HUES6 (cell line): ENCODE data around the gene PLEKHG3.
A peak's percentile ranks its signal among the peaks of the same experiment; 100 is the strongest.

Source experiments
- H3K27ac ChIP-seq: 2 replicates; pipeline ENCODE4 v1.7.0; 2013; ENCODE audit warnings: low read depth, mild to moderate bottlenecking, low read length, inconsistent platforms
- H3K27me3 ChIP-seq: 2 replicates; pipeline ENCODE4 v1.6.1; 2013; ENCODE audit warnings: low read length; ENCODE audit not compliant: control insufficient read depth, insufficient read depth
- H3K36me3 ChIP-seq: 2 replicates; pipeline ENCODE4 v1.6.1; 2013; ENCODE audit warnings: low read length; ENCODE audit not compliant: control insufficient read depth, insufficient read depth
- H3K4me1 ChIP-seq: 2 replicates; pipeline ENCODE4 v1.6.1; 2013; ENCODE audit warnings: low read length; ENCODE audit not compliant: control insufficient read depth, insufficient read depth
- H3K4me3 ChIP-seq: 2 replicates; pipeline ENCODE4 v1.5.1; 2013; ENCODE audit warnings: low read depth, low read length
- H3K9ac ChIP-seq: one replicate; pipeline ENCODE4 v1.6.1; 2013; ENCODE audit warnings: mild to moderate bottlenecking, low read length
- H3K9me3 ChIP-seq: 2 replicates; pipeline ENCODE4 v1.6.1; 2013; ENCODE audit warnings: low read depth, low read length; ENCODE audit not compliant: control insufficient read depth, insufficient read depth

PLEKHG3 gene

GRCh38 chr14:64707661-64708060 is 3.4 kb downstream of the PLEKHG3 start:
- H3K27ac ChIP-seq = no peak overlapping the region
- 0 out of 2 replicates have a peak, but pooled peaks cover 7% of the 10 kb centered on the region for H3K27me3 ChIP-seq
- peaks cover 5% of the 10 kb centered on the region for H3K36me3 ChIP-seq
- H3K9ac ChIP-seq = peak overlapping the region; percentile 93
- H3K4me1 ChIP-seq = peaks cover 50% of the 10 kb centered on the region
- peaks cover 4% of the 10 kb centered on the region; the same call in 1 of the 2 replicates for H3K9me3 ChIP-seq
- peak overlapping the region; percentile 85 for H3K4me3 ChIP-seq

DNA sequence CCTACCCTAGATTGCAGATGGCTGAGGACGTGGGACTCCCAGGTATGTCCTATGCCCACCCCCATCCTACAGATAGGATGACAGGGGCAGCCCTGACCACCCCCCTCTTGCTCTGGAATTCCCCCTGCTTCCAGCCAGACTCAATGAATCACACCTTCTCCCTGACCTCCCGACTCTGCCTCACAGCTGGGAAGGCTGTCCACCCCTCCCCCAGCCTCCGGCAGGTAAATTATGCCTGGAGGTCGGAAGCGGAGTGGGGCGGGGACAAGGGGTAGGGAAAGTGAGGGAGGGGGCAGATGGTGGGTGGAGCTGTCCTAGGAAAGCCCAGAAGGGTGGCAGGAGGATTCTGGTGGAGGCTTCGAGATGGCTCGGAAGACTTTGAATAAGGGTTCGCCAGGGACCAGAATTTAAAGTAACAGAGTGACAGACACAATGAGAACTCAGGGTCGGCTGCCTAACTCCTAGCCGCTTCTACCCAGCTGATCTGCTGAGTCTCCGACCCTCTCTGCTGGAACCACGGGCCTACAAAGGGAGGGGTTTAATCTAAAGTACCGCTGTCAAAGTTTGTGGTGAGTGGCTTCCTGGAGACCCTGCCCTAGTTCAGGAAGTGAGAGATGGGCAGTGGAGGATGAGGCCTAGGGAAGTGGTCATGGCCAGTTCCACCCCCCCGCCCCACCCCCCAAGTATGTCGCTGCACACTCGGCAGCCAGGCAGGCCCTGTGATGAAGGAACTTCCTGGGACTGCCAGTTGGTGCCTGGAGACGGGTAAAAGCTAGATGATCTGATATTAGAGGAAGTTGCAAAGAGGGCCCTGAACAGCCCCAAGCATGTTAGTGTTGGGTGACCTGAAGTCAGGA is 4.2 kb downstream of the PLEKHG3 start:
- peaks cover 9% of the 10 kb centered on the region for H3K9me3 ChIP-seq
- H3K4me1 ChIP-seq = peaks cover 47% of the 10 kb centered on the region
- peaks cover 5% of the 10 kb centered on the region for H3K36me3 ChIP-seq
- 0 out of 2 replicates have a peak, but pooled peaks cover 7% of the 10 kb centered on the region for H3K27me3 ChIP-seq
- peak overlapping the region; percentile 46 for H3K9ac ChIP-seq
- H3K4me3 ChIP-seq = peak overlapping the region; percentile 85
- no peak overlapping the region for H3K27ac ChIP-seq

GRCh38 chr14:64709126-64709525 is 4.9 kb downstream of the PLEKHG3 start:
- Histone ChIP-seq H3K9me3 (peaks cover 10% of the 10 kb centered on the region), H3K27me3 (0 out of 2 replicates have a peak, but pooled peaks cover 8% of the 10 kb centered on the region), H3K27ac (no peak overlapping the region), H3K36me3 (peaks cover 5% of the 10 kb centered on the region), H3K4me1 (peaks cover 48% of the 10 kb centered on the region), H3K9ac (peak overlapping the region; percentile 22), H3K4me3 (peak overlapping the region; percentile 85)

DNA sequence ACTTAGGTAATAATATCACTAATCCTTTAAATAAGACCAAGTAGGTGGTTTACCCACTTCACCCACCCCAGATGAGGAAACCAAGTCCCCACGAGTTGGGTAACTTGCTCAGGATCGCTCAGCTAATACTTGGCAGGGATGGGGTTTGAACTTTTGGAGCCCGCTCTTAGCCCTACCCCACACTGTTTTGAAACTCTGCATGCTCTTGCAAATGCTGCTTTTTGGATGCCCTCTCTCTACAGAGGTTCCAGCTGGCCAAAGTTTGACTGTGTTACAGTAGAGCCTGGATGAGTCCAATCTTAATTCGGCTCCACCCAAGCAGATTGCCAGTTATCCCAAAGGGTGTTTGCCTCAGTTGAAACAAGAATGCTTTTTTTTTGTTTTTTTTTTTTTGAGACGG is 6.8 kb downstream of the PLEKHG3 start:
- H3K36me3 ChIP-seq = peaks cover 5% of the 10 kb centered on the region
- H3K9ac ChIP-seq = no peak overlapping the region
- peaks cover 10% of the 10 kb centered on the region; the same call in 1 of the 2 replicates for H3K27me3 ChIP-seq
- no peak overlapping the region for H3K27ac ChIP-seq
- peaks cover 10% of the 10 kb centered on the region for H3K9me3 ChIP-seq
- no peak overlapping the region for H3K4me3 ChIP-seq
- H3K4me1 ChIP-seq = peaks cover 60% of the 10 kb centered on the region

- Histone ChIP-seq H3K36me3 (peaks cover 5% of the 10 kb centered on the region), H3K9ac (no peak overlapping the region), H3K4me1 (peaks cover 61% of the 10 kb centered on the region), H3K27me3 (peaks cover 10% of the 10 kb centered on the region; the same call in 1 of the 2 replicates), H3K9me3 (peaks cover 10% of the 10 kb centered on the region), H3K27ac (no peak overlapping the region), H3K4me3 (no peak overlapping the region)
Measured at GRCh38 chr14:64713677-64714076, 9.5 kb downstream of the PLEKHG3 start.

DNA sequence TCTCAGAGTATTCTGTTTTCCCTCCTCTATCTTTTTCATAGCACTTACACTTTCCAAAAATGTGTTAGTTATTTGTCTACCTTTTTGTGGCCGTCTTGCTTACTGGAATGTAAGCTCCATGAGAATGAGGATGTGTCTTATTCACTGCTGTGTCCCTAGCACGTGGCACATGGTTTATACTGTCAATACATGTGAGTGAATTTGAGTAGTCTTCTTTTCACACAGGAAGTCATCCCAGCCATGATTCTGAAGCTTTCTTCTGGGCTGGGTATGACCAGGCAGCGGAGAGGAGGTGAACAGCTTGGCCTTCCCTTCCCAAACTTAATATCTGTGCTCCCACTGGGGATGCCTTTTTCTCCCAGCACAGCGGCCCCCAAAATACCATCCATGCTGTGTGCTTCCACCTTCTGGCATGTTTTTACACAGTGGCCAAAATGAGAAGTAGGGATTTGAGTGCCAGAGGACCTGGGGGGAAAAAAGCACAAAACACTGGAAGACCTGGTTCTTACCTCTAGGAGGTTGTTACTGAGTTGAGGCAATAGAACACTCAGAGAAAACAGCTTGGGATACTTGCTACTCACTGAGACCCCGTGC is 10.3 kb downstream of the PLEKHG3 start:
- Histone ChIP-seq H3K4me3 (no peak overlapping the region), H3K9me3 (peaks cover 10% of the 10 kb centered on the region), H3K36me3 (peaks cover 5% of the 10 kb centered on the region), H3K4me1 (peaks cover 61% of the 10 kb centered on the region), H3K27me3 (peaks cover 10% of the 10 kb centered on the region; the same call in 1 of the 2 replicates), H3K27ac (no peak overlapping the region), H3K9ac (no peak overlapping the region)

DNA sequence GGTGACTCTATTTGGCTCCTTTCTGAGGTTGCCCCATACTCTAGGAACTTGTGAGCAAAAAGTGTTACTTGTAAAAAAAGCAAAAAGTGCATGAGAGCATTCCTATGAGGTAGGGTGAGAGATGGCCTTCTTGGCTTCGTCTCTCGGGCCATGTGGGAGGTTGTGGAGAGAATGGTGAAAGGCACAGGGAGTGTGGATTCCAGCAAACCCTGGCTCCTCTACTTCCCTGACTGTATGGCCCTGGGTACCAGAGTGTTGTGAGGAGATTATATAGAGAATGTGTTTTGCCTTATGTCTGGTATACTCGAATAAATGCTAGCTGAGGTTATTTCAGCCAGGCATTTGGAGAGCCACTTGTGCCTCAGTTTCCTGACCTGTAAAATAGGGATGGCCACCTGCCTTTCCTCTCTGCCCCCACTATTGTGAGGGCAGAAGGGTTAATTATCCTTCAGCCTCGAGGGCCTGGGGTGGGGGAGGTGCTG is 11.0 kb downstream of the PLEKHG3 start:
- H3K27me3 ChIP-seq = peaks cover 10% of the 10 kb centered on the region; the same call in 1 of the 2 replicates
- no peak overlapping the region for H3K27ac ChIP-seq
- peak overlapping the region; percentile 44; the same call in 1 of the 2 replicates for H3K4me3 ChIP-seq
- peaks cover 61% of the 10 kb centered on the region for H3K4me1 ChIP-seq
- no peak overlapping the region for H3K9ac ChIP-seq
- peaks cover under 1% of the 10 kb centered on the region; the same call in 1 of the 2 replicates for H3K36me3 ChIP-seq
- peaks cover 10% of the 10 kb centered on the region for H3K9me3 ChIP-seq

DNA sequence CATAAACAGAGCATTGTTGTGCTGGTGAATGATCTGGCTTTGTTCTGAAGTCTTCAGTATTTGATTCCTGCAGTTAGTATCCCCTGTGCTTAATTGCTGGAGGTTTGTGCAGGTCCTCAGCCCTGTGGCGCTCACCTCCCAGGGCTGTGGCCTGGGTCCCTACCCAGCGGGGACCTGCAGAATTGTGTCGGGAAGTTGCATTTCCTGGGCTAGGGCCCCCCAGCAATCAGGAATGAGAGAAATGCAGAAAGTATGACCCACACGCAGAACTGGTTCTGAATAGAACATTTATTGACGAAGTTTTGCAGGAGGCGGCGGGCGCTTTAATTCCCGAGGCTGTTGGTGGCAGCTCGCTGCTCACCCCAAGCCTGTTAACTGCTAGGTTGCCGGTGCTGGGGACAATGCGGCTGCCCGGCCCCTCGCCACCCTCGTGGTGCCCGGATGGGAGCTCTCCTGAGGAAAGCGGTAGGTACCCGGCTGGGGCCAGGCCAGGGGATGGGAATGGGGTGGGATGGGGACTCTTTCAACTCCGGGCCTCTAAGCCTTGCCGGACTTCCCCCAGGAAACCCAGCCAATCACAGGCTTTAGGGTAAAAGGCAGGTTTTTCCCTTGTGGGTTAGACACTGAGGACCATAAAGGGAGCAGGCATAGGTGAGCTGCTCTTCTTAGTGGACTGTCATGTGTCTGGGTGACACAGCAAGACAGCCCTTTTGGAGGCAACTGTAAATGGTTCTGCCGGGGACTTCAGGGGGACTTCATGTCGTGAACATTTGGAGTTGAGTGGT is 11.6 kb downstream of the PLEKHG3 start:
- no peaks in the 10 kb centered on the region; the same call in 1 of the 2 replicates for H3K36me3 ChIP-seq
- no peak overlapping the region for H3K27ac ChIP-seq
- H3K4me3 ChIP-seq = peak overlapping the region; percentile 44
- H3K4me1 ChIP-seq = peaks cover 67% of the 10 kb centered on the region
- H3K27me3 ChIP-seq = peaks cover 10% of the 10 kb centered on the region; the same call in 1 of the 2 replicates
- H3K9ac ChIP-seq = peak overlapping the region; percentile 12
- H3K9me3 ChIP-seq = peaks cover 10% of the 10 kb centered on the region

DNA sequence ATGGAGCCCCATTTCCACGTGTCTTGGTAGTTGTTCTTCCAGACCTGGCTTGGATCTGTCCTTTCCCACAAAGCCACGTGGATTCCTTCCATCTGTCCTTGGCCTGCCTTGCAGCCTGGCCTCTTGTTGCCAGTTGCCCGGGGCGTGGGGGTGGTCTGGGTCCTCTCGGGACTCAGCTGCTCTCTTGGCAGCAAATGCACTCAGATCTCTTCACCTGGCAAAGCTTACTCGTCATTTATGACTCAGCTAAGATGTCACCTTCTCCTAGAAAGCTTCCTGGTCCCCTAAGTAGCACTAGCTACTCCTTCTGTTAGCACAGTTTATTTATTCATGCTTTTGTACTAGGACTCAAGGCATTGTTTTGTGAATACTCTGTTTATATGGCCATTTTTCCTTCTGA is 13.6 kb downstream of the PLEKHG3 start:
- H3K4me3 ChIP-seq = no peak overlapping the region
- peaks cover 5% of the 10 kb centered on the region for H3K9me3 ChIP-seq
- H3K9ac ChIP-seq = no peak overlapping the region
- peaks cover 84% of the 10 kb centered on the region for H3K4me1 ChIP-seq
- no peaks in the 10 kb centered on the region for H3K36me3 ChIP-seq
- peaks cover 10% of the 10 kb centered on the region; the same call in 1 of the 2 replicates for H3K27me3 ChIP-seq
- H3K27ac ChIP-seq = no peak overlapping the region

DNA sequence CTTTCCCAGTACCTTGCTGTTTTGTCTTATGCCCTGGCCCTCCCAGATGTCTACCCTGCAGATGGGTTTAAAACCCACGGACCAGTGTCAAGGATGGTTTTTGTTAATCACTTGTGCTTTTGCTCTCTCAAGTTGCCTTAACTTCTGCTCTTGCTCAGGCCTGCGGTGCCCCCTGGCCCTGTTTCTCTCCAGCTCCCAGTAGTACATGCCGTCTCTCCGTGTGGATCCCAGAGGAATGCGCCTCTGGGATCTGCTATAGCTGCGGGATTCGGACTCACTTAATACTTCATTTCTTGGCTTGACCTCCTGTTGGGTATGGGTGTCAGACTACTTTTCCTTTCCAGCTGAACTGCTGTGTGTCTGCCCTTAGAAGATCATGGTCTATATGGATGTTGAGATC is 14.5 kb downstream of the PLEKHG3 start:
- no peaks in the 10 kb centered on the region for H3K36me3 ChIP-seq
- no peak overlapping the region for H3K4me3 ChIP-seq
- no peak overlapping the region for H3K9ac ChIP-seq
- no peaks in the 10 kb centered on the region for H3K9me3 ChIP-seq
- H3K27ac ChIP-seq = no peak overlapping the region
- H3K4me1 ChIP-seq = peaks cover 87% of the 10 kb centered on the region
- peaks cover 10% of the 10 kb centered on the region; the same call in 1 of the 2 replicates for H3K27me3 ChIP-seq
